ENCODE results near the gene ZFP36. TPM values are rescaled to one million over a fixed set of nuclear protein-coding genes. Genes with fewer than 3 reads are reported as not detected.

The ZFP36 gene
- total RNA-seq, 1 experiment from 2014 or later: 36.3 TPM

GRCh38 chr19:39369200-39369599 lies 37.4 kb upstream of the ZFP36 start:
- intact Hi-C loops (cut with micrococcal nuclease; ENCODE audit: unreplicated experiment): no loop called here
- H4K20me1 ChIP-seq (ENCODE audit: insufficient read depth): peaks cover 6% of the 10 kb centered on the region
- POLR2A ChIA-PET (ENCODE audit: unreplicated experiment): no interaction called here
- no peaks in the 10 kb centered on the region for H3K79me2 ChIP-seq (ENCODE audit: low read depth)
- BruUV-seq (replicated peaks): no TSS peak
- H2AFZ ChIP-seq: no peak overlapping the region
- H3K9me2 ChIP-seq (ENCODE audit: insufficient read depth): no peaks in the 10 kb centered on the region
- no peaks in the 10 kb centered on the region for H3K4me1 ChIP-seq (replicated peaks; ENCODE audit: insufficient read depth)
- no peaks in the 10 kb centered on the region for H3K27me3 ChIP-seq (ENCODE audit: insufficient read depth, low read depth)
- peaks cover 21% of the 10 kb centered on the region for H3K36me3 ChIP-seq (ENCODE audit: low read depth)
- H3K27ac ChIP-seq: no peak overlapping the region
- H3K4me3 ChIP-seq: no peak overlapping the region
- no peak for TF ChIP-seq EZH2 (IDR thresholded peaks at IDR 0.05; ENCODE audit: low read depth)
- TF ChIP-seq, protein P1, sequence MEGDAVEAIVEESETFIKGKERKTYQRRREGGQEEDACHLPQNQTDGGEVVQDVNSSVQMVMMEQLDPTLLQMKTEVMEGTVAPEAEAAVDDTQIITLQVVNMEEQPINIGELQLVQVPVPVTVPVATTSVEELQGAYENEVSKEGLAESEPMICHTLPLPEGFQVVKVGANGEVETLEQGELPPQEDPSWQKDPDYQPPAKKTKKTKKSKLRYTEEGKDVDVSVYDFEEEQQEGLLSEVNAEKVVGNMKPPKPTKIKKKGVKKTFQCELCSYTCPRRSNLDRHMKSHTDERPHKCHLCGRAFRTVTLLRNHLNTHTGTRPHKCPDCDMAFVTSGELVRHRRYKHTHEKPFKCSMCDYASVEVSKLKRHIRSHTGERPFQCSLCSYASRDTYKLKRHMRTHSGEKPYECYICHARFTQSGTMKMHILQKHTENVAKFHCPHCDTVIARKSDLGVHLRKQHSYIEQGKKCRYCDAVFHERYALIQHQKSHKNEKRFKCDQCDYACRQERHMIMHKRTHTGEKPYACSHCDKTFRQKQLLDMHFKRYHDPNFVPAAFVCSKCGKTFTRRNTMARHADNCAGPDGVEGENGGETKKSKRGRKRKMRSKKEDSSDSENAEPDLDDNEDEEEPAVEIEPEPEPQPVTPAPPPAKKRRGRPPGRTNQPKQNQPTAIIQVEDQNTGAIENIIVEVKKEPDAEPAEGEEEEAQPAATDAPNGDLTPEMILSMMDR (conservative IDR thresholded peaks at IDR 0.05): no peak
- DNase-seq: no peak
- H3K4me2 ChIP-seq: no peak overlapping the region
- CTCF ChIA-PET: no interaction called here
- H3K9me3 ChIP-seq (ENCODE audit: insufficient read depth, low read depth): no peaks in the 10 kb centered on the region
- peaks cover 12% of the 10 kb centered on the region; the same call in 1 of the 2 replicates for H3F3A ChIP-seq (ENCODE audit: insufficient read depth, low read depth)

DNA sequence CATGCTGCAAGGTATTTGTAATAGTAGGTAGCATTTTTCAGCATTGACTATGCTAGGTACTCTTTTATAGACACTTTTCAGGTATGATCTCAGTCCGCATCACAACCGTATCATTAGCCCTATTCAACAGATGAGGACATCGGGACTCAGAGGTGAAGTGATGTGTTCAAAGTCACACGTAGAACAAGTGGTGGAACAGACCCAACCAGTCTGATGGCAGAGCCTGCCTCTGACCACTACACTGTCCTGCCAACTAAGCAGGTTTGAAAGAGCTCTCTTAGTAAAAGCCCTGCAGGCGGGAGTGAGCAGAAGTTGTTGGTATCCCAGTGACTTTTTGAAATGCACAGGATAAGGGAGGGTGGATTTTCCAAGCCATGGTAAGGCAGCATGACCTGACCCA lies 35.9 kb upstream of the ZFP36 start:
- Histone ChIP-seq H3K4me2 (no peak overlapping the region), H3K4me3 (no peak overlapping the region), H3K79me2 (ENCODE audit: low read depth) (no peaks in the 10 kb centered on the region), H2AFZ (no peak overlapping the region), H3K36me3 (ENCODE audit: low read depth) (peaks cover 18% of the 10 kb centered on the region), H3K9me2 (ENCODE audit: insufficient read depth) (no peaks in the 10 kb centered on the region), H3F3A (ENCODE audit: insufficient read depth, low read depth) (0 out of 2 replicates have a peak, but pooled peaks cover 7% of the 10 kb centered on the region), H3K27me3 (ENCODE audit: insufficient read depth, low read depth) (no peaks in the 10 kb centered on the region), H3K27ac (no peak overlapping the region), H3K9me3 (ENCODE audit: insufficient read depth, low read depth) (no peaks in the 10 kb centered on the region), H4K20me1 (ENCODE audit: insufficient read depth) (peaks cover 6% of the 10 kb centered on the region), H3K4me1 (replicated peaks; ENCODE audit: insufficient read depth) (no peaks in the 10 kb centered on the region)
- DNase-seq: no peak
- TF ChIP-seq, protein P1 (conservative IDR thresholded peaks at IDR 0.05): no peak
- TF ChIP-seq EZH2 (IDR thresholded peaks at IDR 0.05; ENCODE audit: low read depth): no peak
- POLR2A ChIA-PET (ENCODE audit: unreplicated experiment): no interaction called here
- intact Hi-C loops (cut with micrococcal nuclease; ENCODE audit: unreplicated experiment): no loop called here
- CTCF ChIA-PET: interaction anchor here (0.6 kb wide), 1 partner anchor 294 kb away, joined by 7 read pairs; no protein-coding TSS in a partner anchor
- BruUV-seq (replicated peaks): no TSS peak

- TF ChIP-seq, protein P1 (conservative IDR thresholded peaks at IDR 0.05): no peak
- no peak for TF ChIP-seq EZH2 (IDR thresholded peaks at IDR 0.05; ENCODE audit: low read depth)
- Histone ChIP-seq H3F3A (ENCODE audit: insufficient read depth, low read depth) (0 out of 2 replicates have a peak, but pooled peaks cover 7% of the 10 kb centered on the region), H3K4me3 (no peak overlapping the region), H3K4me2 (no peak overlapping the region), H3K36me3 (ENCODE audit: low read depth) (peaks cover 15% of the 10 kb centered on the region; the same call in 1 of the 2 replicates), H3K9me3 (ENCODE audit: insufficient read depth, low read depth) (no peaks in the 10 kb centered on the region), H3K9me2 (ENCODE audit: insufficient read depth) (no peaks in the 10 kb centered on the region), H3K27ac (no peak overlapping the region), H4K20me1 (ENCODE audit: insufficient read depth) (peaks cover 6% of the 10 kb centered on the region), H3K79me2 (ENCODE audit: low read depth) (no peaks in the 10 kb centered on the region), H2AFZ (no peak overlapping the region), H3K4me1 (replicated peaks; ENCODE audit: insufficient read depth) (no peaks in the 10 kb centered on the region), H3K27me3 (ENCODE audit: insufficient read depth, low read depth) (no peaks in the 10 kb centered on the region)
- BruUV-seq (replicated peaks): no TSS peak
- CTCF ChIA-PET: interaction anchor here (0.7 kb wide), 1 partner anchor 10 kb away, joined by 4 read pairs; no protein-coding TSS in a partner anchor
- intact Hi-C loops (cut with micrococcal nuclease; ENCODE audit: unreplicated experiment): no loop called here
- POLR2A ChIA-PET (ENCODE audit: unreplicated experiment): no interaction called here
- DNase-seq: no peak
Measured at GRCh38 chr19:39372047-39372802, 34.4 kb upstream of the ZFP36 start.
